Neural crest cell (in vitro differentiated cells): ENCODE measurements around the gene TGOLN2. TPM values are rescaled to one million over a fixed set of nuclear protein-coding genes. Genes with fewer than 3 reads are reported as not detected.
A peak's percentile ranks its signal among the peaks of the same experiment; 100 is the strongest.

Source experiments
- DNase-seq: peaks from one replicate; pipeline ENCODE4 v3.0.0; 2021; ENCODE audit warnings: low read depth, mixed read lengths, low spot score
- H3K27ac Mint-ChIP-seq: one replicate; pipeline ENCODE4 v1.8.0; 2021; ENCODE audit warnings: mild to moderate bottlenecking, mixed read lengths; ENCODE audit not compliant: unreplicated experiment
- H3K27me3 Mint-ChIP-seq: 2 replicates; pipeline ENCODE4 v1.8.0; 2021; ENCODE audit warnings: low read depth, mild to moderate bottlenecking, mixed read lengths
- H3K36me3 Mint-ChIP-seq: 2 replicates; pipeline ENCODE4 v1.8.0; 2021; ENCODE audit warnings: low read depth, mild to moderate bottlenecking, mixed read lengths
- H3K4me1 Mint-ChIP-seq: 2 replicates; pipeline ENCODE4 v1.8.0; 2021; ENCODE audit warnings: mixed read lengths
- H3K4me3 Mint-ChIP-seq: one replicate; pipeline ENCODE4 v1.8.0; 2021; ENCODE audit warnings: mild to moderate bottlenecking, mixed read lengths
- H3K9me3 Mint-ChIP-seq: 2 replicates; pipeline ENCODE4 v1.8.0; 2021; ENCODE audit warnings: mixed read lengths
- total RNA-seq: library from RNA; stranded (reverse); gene quantifications from 2 replicates; pipeline ENCODE4 v1.2.1, GENCODE V29; 2021
- TF ChIP-seq, protein P1 (sequence below): fragments of 200-600 bp; sonication (generic); conservative IDR thresholded peaks from 2 replicates; pipeline ENCODE4 v1.5.0; 2021; ENCODE audit warnings: antibody characterized with exemption, mild to moderate bottlenecking

TGOLN2 gene
- total RNA-seq, 1 donor from 2014 or later = 54.8 TPM

GRCh38 chr2:85275984-85276540 lies 51.7 kb downstream of the TGOLN2 start:
- H3K4me3 Mint-ChIP-seq = no peak overlapping the region
- H3K27me3 Mint-ChIP-seq = no peaks in the 10 kb centered on the region
- TF ChIP-seq, protein P1, sequence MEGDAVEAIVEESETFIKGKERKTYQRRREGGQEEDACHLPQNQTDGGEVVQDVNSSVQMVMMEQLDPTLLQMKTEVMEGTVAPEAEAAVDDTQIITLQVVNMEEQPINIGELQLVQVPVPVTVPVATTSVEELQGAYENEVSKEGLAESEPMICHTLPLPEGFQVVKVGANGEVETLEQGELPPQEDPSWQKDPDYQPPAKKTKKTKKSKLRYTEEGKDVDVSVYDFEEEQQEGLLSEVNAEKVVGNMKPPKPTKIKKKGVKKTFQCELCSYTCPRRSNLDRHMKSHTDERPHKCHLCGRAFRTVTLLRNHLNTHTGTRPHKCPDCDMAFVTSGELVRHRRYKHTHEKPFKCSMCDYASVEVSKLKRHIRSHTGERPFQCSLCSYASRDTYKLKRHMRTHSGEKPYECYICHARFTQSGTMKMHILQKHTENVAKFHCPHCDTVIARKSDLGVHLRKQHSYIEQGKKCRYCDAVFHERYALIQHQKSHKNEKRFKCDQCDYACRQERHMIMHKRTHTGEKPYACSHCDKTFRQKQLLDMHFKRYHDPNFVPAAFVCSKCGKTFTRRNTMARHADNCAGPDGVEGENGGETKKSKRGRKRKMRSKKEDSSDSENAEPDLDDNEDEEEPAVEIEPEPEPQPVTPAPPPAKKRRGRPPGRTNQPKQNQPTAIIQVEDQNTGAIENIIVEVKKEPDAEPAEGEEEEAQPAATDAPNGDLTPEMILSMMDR = no peak
- peaks cover 28% of the 10 kb centered on the region for H3K4me1 Mint-ChIP-seq
- H3K36me3 Mint-ChIP-seq = no peaks in the 10 kb centered on the region
- peak overlapping the region; percentile 58 for H3K27ac Mint-ChIP-seq
- H3K9me3 Mint-ChIP-seq = no peaks in the 10 kb centered on the region
- no peak for DNase-seq

GRCh38 chr2:85273738-85274731 lies 53.8 kb downstream of the TGOLN2 start:
- Mint-ChIP-seq H3K36me3 (no peaks in the 10 kb centered on the region), H3K27me3 (no peaks in the 10 kb centered on the region), H3K27ac (peak overlapping the region; percentile 40), H3K4me1 (peaks cover 38% of the 10 kb centered on the region), H3K4me3 (no peak overlapping the region), H3K9me3 (no peaks in the 10 kb centered on the region)
- TF ChIP-seq, protein P1 = no peak
- no peak for DNase-seq

GRCh38 chr2:85272357-85272756 lies 55.4 kb downstream of the TGOLN2 start:
- H3K27ac Mint-ChIP-seq = peak overlapping the region; percentile 48
- H3K27me3 Mint-ChIP-seq = no peaks in the 10 kb centered on the region
- H3K9me3 Mint-ChIP-seq = no peaks in the 10 kb centered on the region
- H3K4me3 Mint-ChIP-seq = no peak overlapping the region
- peaks cover 32% of the 10 kb centered on the region for H3K4me1 Mint-ChIP-seq
- TF ChIP-seq, protein P1 = no peak
- DNase-seq = no peak
- no peaks in the 10 kb centered on the region for H3K36me3 Mint-ChIP-seq

- DNase-seq = no peak
- Mint-ChIP-seq H3K4me1 (peaks cover 29% of the 10 kb centered on the region), H3K36me3 (no peaks in the 10 kb centered on the region), H3K9me3 (no peaks in the 10 kb centered on the region), H3K27ac (no peak overlapping the region), H3K4me3 (no peak overlapping the region), H3K27me3 (no peaks in the 10 kb centered on the region)
- TF ChIP-seq, protein P1 = no peak
Measured at GRCh38 chr2:85269959-85270358, 57.8 kb downstream of the TGOLN2 start.

Other genes with a start within 250 kb of the TGOLN2 start
- 40.3 and 41.8 TPM in 2 replicates for gene TCF7L1, start 194.6 kb downstream of the TGOLN2 start, total RNA-seq
- 25.2 and 26.0 TPM in 2 replicates for gene RETSAT, start 26.5 kb upstream of the TGOLN2 start, total RNA-seq
- gene ELMOD3, start 26.8 kb upstream of the TGOLN2 start, total RNA-seq = 25.9 and 26.5 TPM in 2 replicates
- gene CAPG, start 82.4 kb upstream of the TGOLN2 start, total RNA-seq = 24.3 and 32.6 TPM in 2 replicates
- 0.34 and 1.2 TPM in 2 replicates for gene SH2D6, start 90.7 kb upstream of the TGOLN2 start, total RNA-seq
- gene MAT2A, start 211.2 kb upstream of the TGOLN2 start, total RNA-seq = 404 and 405 TPM in 2 replicates
- gene GGCX, start 233.5 kb upstream of the TGOLN2 start, total RNA-seq = 43.4 and 43.7 TPM in 2 replicates
- gene VAMP8, start 249.6 kb upstream of the TGOLN2 start, total RNA-seq = 1.1 and 2.1 TPM in 2 replicates